Measurements from ENCODE around the gene HTT.

HTT gene

GRCh38 chr4:3198906-3199305 is 124.4 kb downstream of the HTT start:
- Histone ChIP-seq H3K9me3 (ENCODE audit: control insufficient read depth, low read length) (no peaks in the 10 kb centered on the region), H3K27me3 (ENCODE audit: control insufficient read depth, insufficient read depth, low read length, poor library complexity, severe bottlenecking) (no peaks in the 10 kb centered on the region), H3K4me1 (ENCODE audit: control insufficient read depth, insufficient read depth, low read length) (no peaks in the 10 kb centered on the region), H3K4me3 (ENCODE audit: insufficient read depth, low read depth, low read length) (no peak overlapping the region), H3K36me3 (ENCODE audit: control insufficient read depth, insufficient read depth, low read length) (peaks cover 7% of the 10 kb centered on the region), H3K27ac (ENCODE audit: insufficient read depth, low read depth, low read length, poor library complexity, severe bottlenecking) (no peak overlapping the region)
- 94 to 95% methylated on average over 12 of the region's 12 CpGs for WGBS, 2 experiments

- WGBS, 2 experiments: 93 to 95% methylated on average over 17 of the region's 17 CpGs
- Histone ChIP-seq H3K4me3 (ENCODE audit: insufficient read depth, low read depth, low read length) (no peak overlapping the region), H3K27me3 (ENCODE audit: control insufficient read depth, insufficient read depth, low read length, poor library complexity, severe bottlenecking) (no peaks in the 10 kb centered on the region), H3K36me3 (ENCODE audit: control insufficient read depth, insufficient read depth, low read length) (peaks cover 7% of the 10 kb centered on the region), H3K4me1 (ENCODE audit: control insufficient read depth, insufficient read depth, low read length) (no peaks in the 10 kb centered on the region), H3K27ac (ENCODE audit: insufficient read depth, low read depth, low read length, poor library complexity, severe bottlenecking) (no peak overlapping the region), H3K9me3 (ENCODE audit: control insufficient read depth, low read length) (no peaks in the 10 kb centered on the region)
Observed at GRCh38 chr4:3199653-3200422, 125.4 kb downstream of the HTT start.

- H3K27ac ChIP-seq (ENCODE audit: insufficient read depth, low read depth, low read length, poor library complexity, severe bottlenecking): no peak overlapping the region
- H3K4me3 ChIP-seq (ENCODE audit: insufficient read depth, low read depth, low read length): no peak overlapping the region
- no peaks in the 10 kb centered on the region for H3K27me3 ChIP-seq (ENCODE audit: control insufficient read depth, insufficient read depth, low read length, poor library complexity, severe bottlenecking)
- 93 to 95% methylated on average over 8 of the region's 8 CpGs for WGBS, 2 experiments
- no peaks in the 10 kb centered on the region for H3K4me1 ChIP-seq (ENCODE audit: control insufficient read depth, insufficient read depth, low read length)
- peaks cover 7% of the 10 kb centered on the region for H3K36me3 ChIP-seq (ENCODE audit: control insufficient read depth, insufficient read depth, low read length)
- no peaks in the 10 kb centered on the region for H3K9me3 ChIP-seq (ENCODE audit: control insufficient read depth, low read length)
Observed at GRCh38 chr4:3200423-3201090, 126.1 kb downstream of the HTT start.

GRCh38 chr4:3201718-3202702 is 127.5 kb downstream of the HTT start:
- 95 to 96% methylated on average over 11 of the region's 11 CpGs for whole genome bisulfite sequencing, 2 experiments
- peaks cover 11% of the 10 kb centered on the region for H3K36me3 ChIP-seq (ENCODE audit: control insufficient read depth, insufficient read depth, low read length)
- H3K27ac ChIP-seq (ENCODE audit: insufficient read depth, low read depth, low read length, poor library complexity, severe bottlenecking): no peak overlapping the region
- no peaks in the 10 kb centered on the region for H3K9me3 ChIP-seq (ENCODE audit: control insufficient read depth, low read length)
- H3K27me3 ChIP-seq (ENCODE audit: control insufficient read depth, insufficient read depth, low read length, poor library complexity, severe bottlenecking): no peaks in the 10 kb centered on the region
- no peaks in the 10 kb centered on the region for H3K4me1 ChIP-seq (ENCODE audit: control insufficient read depth, insufficient read depth, low read length)
- H3K4me3 ChIP-seq (ENCODE audit: insufficient read depth, low read depth, low read length): no peak overlapping the region

GRCh38 chr4:3202836-3203820 is 128.6 kb downstream of the HTT start:
- Histone ChIP-seq H3K4me3 (ENCODE audit: insufficient read depth, low read depth, low read length) (no peak overlapping the region), H3K4me1 (ENCODE audit: control insufficient read depth, insufficient read depth, low read length) (no peaks in the 10 kb centered on the region), H3K27ac (ENCODE audit: insufficient read depth, low read depth, low read length, poor library complexity, severe bottlenecking) (no peak overlapping the region), H3K36me3 (ENCODE audit: control insufficient read depth, insufficient read depth, low read length) (peaks cover 18% of the 10 kb centered on the region), H3K9me3 (ENCODE audit: control insufficient read depth, low read length) (no peaks in the 10 kb centered on the region), H3K27me3 (ENCODE audit: control insufficient read depth, insufficient read depth, low read length, poor library complexity, severe bottlenecking) (no peaks in the 10 kb centered on the region)
- 95 to 96% methylated on average over 22 of the region's 22 CpGs for WGBS, 2 experiments

GRCh38 chr4:3203971-3204431 is 129.5 kb downstream of the HTT start:
- Histone ChIP-seq H3K36me3 (ENCODE audit: control insufficient read depth, insufficient read depth, low read length) (peaks cover 22% of the 10 kb centered on the region), H3K4me1 (ENCODE audit: control insufficient read depth, insufficient read depth, low read length) (no peaks in the 10 kb centered on the region), H3K4me3 (ENCODE audit: insufficient read depth, low read depth, low read length) (no peak overlapping the region), H3K27ac (ENCODE audit: insufficient read depth, low read depth, low read length, poor library complexity, severe bottlenecking) (no peak overlapping the region), H3K27me3 (ENCODE audit: control insufficient read depth, insufficient read depth, low read length, poor library complexity, severe bottlenecking) (no peaks in the 10 kb centered on the region), H3K9me3 (ENCODE audit: control insufficient read depth, low read length) (no peaks in the 10 kb centered on the region)
- 96 to 97% methylated on average over 7 to 8 of the region's 8 CpGs for WGBS, 2 experiments

GRCh38 chr4:3205995-3206394 is 131.5 kb downstream of the HTT start:
- H3K4me3 ChIP-seq (ENCODE audit: insufficient read depth, low read depth, low read length): no peak overlapping the region
- H3K27ac ChIP-seq (ENCODE audit: insufficient read depth, low read depth, low read length, poor library complexity, severe bottlenecking): no peak overlapping the region
- H3K36me3 ChIP-seq (ENCODE audit: control insufficient read depth, insufficient read depth, low read length): peaks cover 22% of the 10 kb centered on the region
- no peaks in the 10 kb centered on the region for H3K9me3 ChIP-seq (ENCODE audit: control insufficient read depth, low read length)
- H3K27me3 ChIP-seq (ENCODE audit: control insufficient read depth, insufficient read depth, low read length, poor library complexity, severe bottlenecking): no peaks in the 10 kb centered on the region
- H3K4me1 ChIP-seq (ENCODE audit: control insufficient read depth, insufficient read depth, low read length): no peaks in the 10 kb centered on the region
- 77 to 87% methylated on average over 7 to 11 of the region's 11 CpGs for WGBS, 2 experiments

GRCh38 chr4:3206439-3207100 is 132.1 kb downstream of the HTT start:
- peaks cover 22% of the 10 kb centered on the region for H3K36me3 ChIP-seq (ENCODE audit: control insufficient read depth, insufficient read depth, low read length)
- no peaks in the 10 kb centered on the region for H3K27me3 ChIP-seq (ENCODE audit: control insufficient read depth, insufficient read depth, low read length, poor library complexity, severe bottlenecking)
- H3K4me3 ChIP-seq (ENCODE audit: insufficient read depth, low read depth, low read length): no peak overlapping the region
- WGBS, 2 experiments: 96 to 97% methylated on average over 18 of the region's 18 CpGs
- H3K27ac ChIP-seq (ENCODE audit: insufficient read depth, low read depth, low read length, poor library complexity, severe bottlenecking): no peak overlapping the region
- H3K9me3 ChIP-seq (ENCODE audit: control insufficient read depth, low read length): no peaks in the 10 kb centered on the region
- no peaks in the 10 kb centered on the region for H3K4me1 ChIP-seq (ENCODE audit: control insufficient read depth, insufficient read depth, low read length)

GRCh38 chr4:3207531-3208037 is 133.1 kb downstream of the HTT start:
- no peaks in the 10 kb centered on the region for H3K27me3 ChIP-seq (ENCODE audit: control insufficient read depth, insufficient read depth, low read length, poor library complexity, severe bottlenecking)
- H3K4me1 ChIP-seq (ENCODE audit: control insufficient read depth, insufficient read depth, low read length): no peaks in the 10 kb centered on the region
- no peaks in the 10 kb centered on the region for H3K9me3 ChIP-seq (ENCODE audit: control insufficient read depth, low read length)
- H3K4me3 ChIP-seq (ENCODE audit: insufficient read depth, low read depth, low read length): no peak overlapping the region
- H3K27ac ChIP-seq (ENCODE audit: insufficient read depth, low read depth, low read length, poor library complexity, severe bottlenecking): no peak overlapping the region
- peaks cover 23% of the 10 kb centered on the region for H3K36me3 ChIP-seq (ENCODE audit: control insufficient read depth, insufficient read depth, low read length)
- WGBS, 2 experiments: 89 to 98% methylated on average over 3 to 5 of the region's 5 CpGs

All from ectodermal cell (in vitro differentiated cells).